Muscle layer of duodenum (tissue), 2 donors: ENCODE data around the gene TADA3.
A peak's percentile ranks its signal among the peaks of the same experiment; 100 is the strongest.

ENCODE experiments used
- H3K27ac ChIP-seq: one replicate; pipeline ENCODE4 v1.7.0; 2013; ENCODE audit warnings: mild to moderate bottlenecking, low read length
- H3K27me3 ChIP-seq: one replicate; pipeline ENCODE4 v1.7.0; 2013; ENCODE audit warnings: low read depth, mild to moderate bottlenecking, control low read depth, low read length
- H3K36me3 ChIP-seq, 2 donors: one replicate each; pipeline ENCODE4 v1.7.0; 2013; ENCODE audit warnings: low read length in 2 of 2, control low read depth in 1 of 2, mild to moderate bottlenecking in 1 of 2; ENCODE audit not compliant: insufficient read depth in 2 of 2, control insufficient read depth in 1 of 2
- H3K4me1 ChIP-seq, 2 donors: one replicate each; pipeline ENCODE4 v1.7.0; 2013; ENCODE audit warnings: low read length in 2 of 2, mild to moderate bottlenecking in 2 of 2, control low read depth in 1 of 2, moderate library complexity in 1 of 2; ENCODE audit not compliant: insufficient read depth in 2 of 2, control insufficient read depth in 1 of 2
- H3K4me3 ChIP-seq, 2 donors: one replicate each; pipeline ENCODE4 v1.7.0; 2013; ENCODE audit warnings: low read length in 2 of 2, low read depth in 1 of 2, mild to moderate bottlenecking in 1 of 2
- H3K9me3 ChIP-seq, 2 donors: one replicate each; pipeline ENCODE4 v1.7.0; 2013; ENCODE audit warnings: low read length in 2 of 2, control low read depth in 1 of 2, mild to moderate bottlenecking in 1 of 2; ENCODE audit not compliant: control insufficient read depth in 1 of 2
- donor health status: healthy.

TADA3 gene

GRCh38 chr3:9739181-9739580, 53.1 kb downstream of the TADA3 start:
- Histone ChIP-seq H3K36me3 (peaks cover 81 to 95% of the 10 kb centered on the region in 2 donors), H3K4me3 (no peak overlapping the region)

GRCh38 chr3:9736831-9737230, 55.4 kb downstream of the TADA3 start:
- no peaks in the 10 kb centered on the region for H3K27me3 ChIP-seq
- no peak overlapping the region for H3K27ac ChIP-seq
- no peaks in the 10 kb centered on the region for H3K9me3 ChIP-seq
- H3K4me3 ChIP-seq = no peak overlapping the region
- H3K36me3 ChIP-seq = peaks cover 58 to 72% of the 10 kb centered on the region in 2 donors
- peaks cover 9 to 20% of the 10 kb centered on the region in 2 donors for H3K4me1 ChIP-seq

More at GRCh38 chr3:9739181-9739580, 53.1 kb downstream of the TADA3 start:
- Histone ChIP-seq H3K4me1 (no peaks in the 10 kb centered on the region), H3K27ac (no peak overlapping the region), H3K27me3 (no peaks in the 10 kb centered on the region), H3K9me3 (no peaks in the 10 kb centered on the region)

- Histone ChIP-seq H3K27ac (no peak overlapping the region), H3K27me3 (no peaks in the 10 kb centered on the region), H3K9me3 (no peaks in the 10 kb centered on the region), H3K4me3 (peak overlapping the region; percentile 71 to 85), H3K36me3 (peaks cover 20 to 33% of the 10 kb centered on the region in 2 donors), H3K4me1 (peaks cover 9 to 20% of the 10 kb centered on the region in 2 donors)
These were observed 59.5 kb downstream of the TADA3 start for GRCh38 chr3:9732740-9733115.

GRCh38 chr3:9732080-9732739, 60.1 kb downstream of the TADA3 start:
- no peaks in the 10 kb centered on the region for H3K9me3 ChIP-seq
- peaks cover 15 to 28% of the 10 kb centered on the region in 2 donors for H3K36me3 ChIP-seq
- peaks cover 9 to 20% of the 10 kb centered on the region in 2 donors for H3K4me1 ChIP-seq
- no peaks in the 10 kb centered on the region for H3K27me3 ChIP-seq
- H3K4me3 ChIP-seq = peak overlapping the region; percentile 71 to 85
- peak overlapping the region; percentile 85 for H3K27ac ChIP-seq

GRCh38 chr3:9731206-9732079, 60.8 kb downstream of the TADA3 start, which contains the start of gene BRPF1:
BRPF1 (plus strand) TSS chr3:9731735; CDS start chr3:9734141, 2,406 bp downstream.
- Histone ChIP-seq H3K4me3 (peak within 1 kb of the TSS; percentile 78 to 85), H3K9me3 (no peaks in the 10 kb centered on the region), H3K36me3 (peaks cover 8 to 21% of the 10 kb centered on the region in 2 donors), H3K27me3 (no peaks in the 10 kb centered on the region), H3K27ac (peak within 1 kb of the TSS; percentile 85), H3K4me1 (peaks cover 9 to 20% of the 10 kb centered on the region in 2 donors)

GRCh38 chr3:9730657-9731205, 61.5 kb downstream of the TADA3 start:
- Histone ChIP-seq H3K27ac (peak overlapping the region; percentile 82), H3K9me3 (no peaks in the 10 kb centered on the region), H3K27me3 (no peaks in the 10 kb centered on the region), H3K4me3 (peak overlapping the region; percentile 78 to 85), H3K4me1 (peaks cover 9 to 20% of the 10 kb centered on the region in 2 donors), H3K36me3 (peaks cover 5 to 17% of the 10 kb centered on the region in 2 donors)
